K562 (cell line): Measurements from ENCODE around the gene PLEKHA6. TPM values are rescaled to one million over a fixed set of nuclear protein-coding genes. Genes with fewer than 3 reads are reported as not detected.

Experiments used
- ARHGAP35 ChIP-seq: fragments of 450-650 bp; IDR thresholded peaks from 2 replicates; pipeline ENCODE4 v1.6.1; 2018; ENCODE audit not compliant: partially characterized antibody
- BCOR ChIP-seq: fragments of 450-650 bp; IDR thresholded peaks from 2 replicates; pipeline ENCODE4 v1.6.1; 2016
- BDP1 ChIP-seq: IDR thresholded peaks from 3 replicates; pipeline ENCODE4 v1.6.1; 2011; ENCODE audit not compliant: insufficient read length, insufficient read depth
- DACH1 ChIP-seq: fragments of 450-650 bp; IDR thresholded peaks from 2 replicates; pipeline ENCODE4 v1.6.1; 2018; ENCODE audit not compliant: partially characterized antibody
- EHMT2 ChIP-seq: fragments of 450-650 bp; IDR thresholded peaks from 2 replicates; pipeline ENCODE4 v1.6.1; 2018; ENCODE audit warnings: antibody characterized with exemption
- EP300 ChIP-seq: IDR thresholded peaks from 2 replicates; pipeline ENCODE4 v1.6.1; 2012; ENCODE audit warnings: low read length, improper control_type of control experiment
- GABPB1 ChIP-seq: sonication (generic); formaldehyde crosslinking; IDR thresholded peaks from 2 replicates; pipeline ENCODE4 v1.8.0; 2022; ENCODE audit warnings: mild to moderate bottlenecking, missing genetic modification reagents
- JUNB ChIP-seq: fragments of 450-650 bp; formaldehyde crosslinking; conservative IDR thresholded peaks from 2 replicates; pipeline ENCODE4 v1.4.0; 2020; ENCODE audit warnings: mild to moderate bottlenecking
- MAZ ChIP-seq, 2 experiments: fragments of 450-650 bp in 1 of 2; sonication (generic) in 1 of 2; formaldehyde crosslinking; IDR thresholded peaks in 1 of 2; conservative IDR thresholded peaks in 1 of 2; 2 replicates each; pipeline versions ENCODE4 v1.4.0 to v1.5.0; 2020; ENCODE audit warnings: mild to moderate bottlenecking in 1 of 2, missing genetic modification reagents in 1 of 2
- MECOM ChIP-seq: fragments of 250-450 bp; sonication (Bioruptor Pico); IDR thresholded peaks from 2 replicates; pipeline ENCODE4 v1.8.0; 2022; ENCODE audit warnings: inconsistent platforms
- MXD1 ChIP-seq: fragments of 250-450 bp; sonication (Bioruptor Pico); IDR thresholded peaks from 2 replicates; pipeline ENCODE4 v1.8.0; 2021; ENCODE audit warnings: borderline replicate concordance, mild to moderate bottlenecking, moderate library complexity; ENCODE audit not compliant: poor library complexity, severe bottlenecking
- MYBL2 ChIP-seq, 2 experiments: fragments of 450-650 bp in 1 of 2; sonication (generic) in 1 of 2; formaldehyde crosslinking in 1 of 2; IDR thresholded peaks; 2 replicates each; pipeline versions ENCODE4 v1.6.1 to v1.8.1; 2017 to 2022; ENCODE audit warnings: borderline replicate concordance in 1 of 2, inconsistent platforms in 1 of 2, low read depth in 1 of 2, mild to moderate bottlenecking in 1 of 2, missing genetic modification reagents in 1 of 2, moderate library complexity in 1 of 2
- MYNN ChIP-seq, 2 experiments: sonication (generic); formaldehyde crosslinking in 1 of 2; IDR thresholded peaks; 2 replicates each; pipeline versions ENCODE4 v1.5.0 to v1.6.1; 2016 to 2020; ENCODE audit warnings: antibody characterized with exemption in 1 of 2, missing genetic modification reagents in 1 of 2
- NR2C2 ChIP-seq, 2 experiments: fragments of 200-800 bp in 1 of 2; sonication (Bioruptor generic) in 1 of 2; sonication (generic) in 1 of 2; formaldehyde crosslinking in 1 of 2; IDR thresholded peaks; 2 replicates each; pipeline versions ENCODE4 v1.6.1 to v1.8.0; 2016 to 2022; ENCODE audit warnings: mild to moderate bottlenecking in 1 of 2, missing compliant biosample characterization in 1 of 2, missing genetic modification characterization in 1 of 2, missing genetic modification reagents in 1 of 2
- PKNOX1 ChIP-seq: fragments of 450-650 bp; IDR thresholded peaks from 2 replicates; pipeline ENCODE4 v1.6.1; 2016
- POLR2AphosphoS2 ChIP-seq: IDR thresholded peaks from 2 replicates; pipeline ENCODE4 v1.6.1; 2012; ENCODE audit warnings: low read length, improper control_type of control experiment
- POLR2AphosphoS5 ChIP-seq: IDR thresholded peaks from 2 replicates; pipeline ENCODE4 v1.6.1; 2011; ENCODE audit warnings: mild to moderate bottlenecking, low read depth, low read length, moderate library complexity; ENCODE audit not compliant: control insufficient read depth, insufficient read depth
- RB1 ChIP-seq: fragments of 450-650 bp; IDR thresholded peaks from 2 replicates; pipeline ENCODE4 v1.6.1; 2017; ENCODE audit warnings: low read depth, mild to moderate bottlenecking
- SIN3B ChIP-seq: fragments of 450-650 bp; IDR thresholded peaks from 2 replicates; pipeline ENCODE4 v1.6.1; 2017; ENCODE audit warnings: low read depth, mild to moderate bottlenecking, moderate library complexity
- SMC3 ChIP-seq: conservative IDR thresholded peaks from 2 replicates; pipeline ENCODE4 v1.6.1; 2011; ENCODE audit warnings: low read depth, low read length, improper control_type of control experiment; ENCODE audit not compliant: insufficient read depth
- STAT5A ChIP-seq: IDR thresholded peaks from 2 replicates; pipeline ENCODE4 v1.6.1; 2012; ENCODE audit warnings: low read length, inconsistent platforms, borderline replicate concordance
- TEAD4 ChIP-seq, 2 experiments: sonication (generic) in 1 of 2; formaldehyde crosslinking in 1 of 2; IDR thresholded peaks; 2 replicates each; pipeline versions ENCODE4 v1.6.1 to v1.8.0; 2012 to 2022; ENCODE audit warnings: borderline replicate concordance in 1 of 2, inconsistent platforms in 1 of 2, low read length in 1 of 2, mild to moderate bottlenecking in 1 of 2, missing genetic modification reagents in 1 of 2
- ZBED1 ChIP-seq: IDR thresholded peaks from 2 replicates; pipeline ENCODE4 v1.6.1; 2014
- ZKSCAN8 ChIP-seq: fragments of 200-800 bp; sonication (Bioruptor generic); IDR thresholded peaks from 2 replicates; pipeline ENCODE4 v1.6.1; 2016; ENCODE audit warnings: missing genetic modification characterization, missing compliant biosample characterization
- ZNF133 ChIP-seq: fragments of 250-450 bp; sonication (Bioruptor Pico); IDR thresholded peaks from 2 replicates; pipeline ENCODE4 v1.4.0; 2020; ENCODE audit warnings: mild to moderate bottlenecking
- ZNF354B ChIP-seq: fragments of 250-450 bp; sonication (Bioruptor Pico); IDR thresholded peaks from 2 replicates; pipeline ENCODE4 v1.4.0; 2020
- ZNF431 ChIP-seq: sonication (generic); formaldehyde crosslinking; IDR thresholded peaks from 2 replicates; pipeline ENCODE4 v1.8.0; 2022; ENCODE audit warnings: mild to moderate bottlenecking, missing genetic modification reagents
- ZNF436 ChIP-seq: fragments of 250-450, 450-650 bp; sonication (Bioruptor Pico); formaldehyde crosslinking; IDR thresholded peaks from 2 replicates; pipeline ENCODE4 v1.7.0; 2020; ENCODE audit warnings: mild to moderate bottlenecking
- ZSCAN32 ChIP-seq: fragments of 450-650 bp; formaldehyde crosslinking; IDR thresholded peaks from 2 replicates; pipeline ENCODE4 v1.4.0; 2020; ENCODE audit warnings: mild to moderate bottlenecking, moderate library complexity
- polyA plus RNA-seq, 8 experiments: library from polyadenylated mRNA; depleted of rRNA in 4 of 8; stranded (reverse) in 5 of 8; unstranded in 3 of 8; fragments of >200 nt; fragmentation: Nextera tagmentation in 2 of 8; fragmentation: Illumina TruSeq in 1 of 8; extraction: Ambion mirVana in 2 of 8; extraction: Trizol in 1 of 8; gene quantifications; 2 replicates each; pipeline versions ENCODE4 v1.2.1 to v1.2.3, GENCODE V29; 2011 to 2014; ENCODE audit warnings: inconsistent platforms in 1 of 8, missing spikeins in 1 of 8
- total RNA-seq, 7 experiments: library from RNA; depleted of rRNA in 6 of 7; stranded (reverse); fragments of >200 nt in 6 of 7; fragmentation: Illumina TruSeq in 2 of 7; extraction: Trizol in 2 of 7; gene quantifications; 2 replicates each; pipeline versions ENCODE4 v1.2.1 to v1.2.3, GENCODE V29; 2011 to 2021; ENCODE audit warnings: low replicate concordance in 1 of 7
- TF ChIP-seq, protein P1 (sequence below): sonication (generic); formaldehyde crosslinking; IDR thresholded peaks from 2 replicates; pipeline ENCODE4 v1.9.0; 2022; ENCODE audit warnings: mild to moderate bottlenecking, missing genetic modification reagents

PLEKHA6 gene
- total and polyA plus RNA-seq, 9 of the 15 experiments (the other 6 are each of a cell fraction or from before 2014, with no cell fraction given): under 0.01 to 0.33 (median 0.01) TPM; not detected in 4

- TF ChIP-seq MECOM (CRISPR knock-in tag): no peak
- TF ChIP-seq ZNF133 (CRISPR knock-in tag): no peak
- 0 out of 2 replicates have a peak, but pooled peaks have one; percentile 48 for TF ChIP-seq RB1
- no peak for TF ChIP-seq GABPB1
- TF ChIP-seq DACH1: no peak
- peak; percentile 84 for TF ChIP-seq SMC3
- no peak for TF ChIP-seq EHMT2
- TF ChIP-seq POLR2AphosphoS5: no peak
- TF ChIP-seq MXD1 (CRISPR knock-in tag): no peak
- TF ChIP-seq TEAD4 (IDR thresholded peaks at IDR 0.05; ENCODE audit: low read length): no peak
- no peak for TF ChIP-seq TEAD4 (CRISPR knock-in tag; IDR thresholded peaks at IDR 0.05; ENCODE audit: borderline replicate concordance)
- TF ChIP-seq EP300: no peak
- TF ChIP-seq ZNF431: no peak
- no peak for TF ChIP-seq MYNN (IDR thresholded peaks at IDR 0.05)
- no peak for TF ChIP-seq MYNN (CRISPR knock-in tag; IDR thresholded peaks at IDR 0.05)
- no peak for TF ChIP-seq SIN3B
- peak in 1 of 2 experiments; percentile 43; a peak in 2 of 4 replicates for TF ChIP-seq MAZ (CRISPR knock-in tag; conservative IDR thresholded peaks at IDR 0.05 in 1 of 2, IDR thresholded peaks at IDR 0.05 in 1 of 2)
- no peak for TF ChIP-seq MYBL2 (IDR thresholded peaks at IDR 0.05; ENCODE audit: low read depth)
- no peak for TF ChIP-seq MYBL2 (CRISPR knock-in tag; IDR thresholded peaks at IDR 0.05; ENCODE audit: borderline replicate concordance)
- TF ChIP-seq ZKSCAN8: no peak
- no peak for TF ChIP-seq STAT5A
- TF ChIP-seq POLR2AphosphoS2: no peak
- TF ChIP-seq BDP1: no peak
- no peak for TF ChIP-seq ZNF354B (CRISPR knock-in tag)
- TF ChIP-seq JUNB (CRISPR knock-in tag): no peak
- peak; percentile 62 for TF ChIP-seq PKNOX1
- no peak for TF ChIP-seq ZSCAN32 (CRISPR knock-in tag)
- TF ChIP-seq NR2C2 (CRISPR knock-in tag; IDR thresholded peaks at IDR 0.05): no peak
- TF ChIP-seq NR2C2 (tag; IDR thresholded peaks at IDR 0.05): no peak
- TF ChIP-seq ZNF436: no peak
- TF ChIP-seq, protein P1, sequence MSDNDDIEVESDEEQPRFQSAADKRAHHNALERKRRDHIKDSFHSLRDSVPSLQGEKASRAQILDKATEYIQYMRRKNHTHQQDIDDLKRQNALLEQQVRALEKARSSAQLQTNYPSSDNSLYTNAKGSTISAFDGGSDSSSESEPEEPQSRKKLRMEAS (CRISPR knock-in tag): 0 out of 2 replicates have a peak, but pooled peaks have one; percentile 22
- TF ChIP-seq BCOR: no peak
- TF ChIP-seq ARHGAP35: no peak
- TF ChIP-seq ZBED1: no peak
Observed at GRCh38 chr1:204207136-204207616, 152.6 kb downstream of the PLEKHA6 start (continued).
